Vagina (tissue), 2 donors: ENCODE data around the gene SERPINH1.

Source experiments
- POLR2A ChIP-seq, 2 donors: fragments of 450-650 bp; IDR thresholded peaks; one replicate each; pipeline ENCODE4 v1.6.1; 2017; ENCODE audit warnings: antibody characterized with exemption in 2 of 2, mild to moderate bottlenecking in 2 of 2, moderate library complexity in 2 of 2
- POLR2AphosphoS5 ChIP-seq, 2 donors: sonication (generic); formaldehyde crosslinking; IDR thresholded peaks; one replicate each; pipeline ENCODE4 v1.9.0; 2017; ENCODE audit warnings: antibody characterized with exemption in 2 of 2, mild to moderate bottlenecking in 2 of 2, low read depth in 1 of 2; ENCODE audit not compliant: insufficient read depth in 1 of 2
- TF ChIP-seq, protein P1 (sequence below), 3 experiments: fragments of 450-650 bp in 2 of 3; fragments of 200-600 bp in 1 of 3; sonication (generic) in 1 of 3; IDR thresholded peaks; one replicate each; pipeline ENCODE4 v1.5.1; 2017 to 2019; ENCODE audit warnings: antibody characterized with exemption in 3 of 3, mild to moderate bottlenecking in 2 of 3, moderate library complexity in 2 of 3

DNA sequence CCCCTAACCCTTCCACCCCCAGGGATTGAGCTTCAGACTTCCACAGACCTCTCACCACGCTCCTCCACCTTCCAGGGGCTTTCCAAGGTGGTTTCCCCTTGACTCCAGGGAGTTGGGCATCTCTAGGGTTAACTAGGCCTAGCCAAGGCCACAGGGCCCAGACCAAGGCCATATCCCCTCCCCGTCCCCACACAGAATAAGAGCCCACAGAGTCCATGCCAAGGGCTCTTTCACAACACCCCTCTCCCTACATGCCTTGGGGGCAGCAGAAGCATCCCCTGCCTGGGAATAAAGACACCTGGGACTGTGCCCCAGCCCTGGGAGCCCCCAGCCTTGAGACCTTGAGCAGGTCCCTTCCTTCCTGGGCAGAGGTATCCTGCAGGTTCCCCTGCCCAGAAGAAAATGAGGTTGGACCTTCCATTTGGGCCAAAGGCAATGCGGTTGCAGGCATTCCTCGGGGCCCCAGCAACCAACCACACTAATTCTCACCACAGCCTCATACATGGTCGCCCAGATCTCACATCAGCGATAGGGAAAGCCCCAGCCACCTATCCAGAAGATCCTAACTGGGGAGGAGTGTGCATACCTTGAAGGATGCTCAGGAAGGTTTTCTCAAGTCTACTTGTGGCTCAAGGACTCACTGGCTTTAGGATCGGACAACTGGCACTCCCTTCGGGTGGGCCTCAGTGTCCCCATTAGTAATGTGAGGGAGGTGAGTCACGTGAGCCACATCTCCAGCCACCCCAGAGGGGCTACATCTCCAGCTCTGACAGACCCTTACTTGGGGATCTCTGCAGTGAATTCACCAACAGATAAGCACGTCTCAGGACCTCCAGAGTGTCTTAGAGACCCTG lies 38.0 kb upstream of the SERPINH1 start:
- TF ChIP-seq, protein P1, sequence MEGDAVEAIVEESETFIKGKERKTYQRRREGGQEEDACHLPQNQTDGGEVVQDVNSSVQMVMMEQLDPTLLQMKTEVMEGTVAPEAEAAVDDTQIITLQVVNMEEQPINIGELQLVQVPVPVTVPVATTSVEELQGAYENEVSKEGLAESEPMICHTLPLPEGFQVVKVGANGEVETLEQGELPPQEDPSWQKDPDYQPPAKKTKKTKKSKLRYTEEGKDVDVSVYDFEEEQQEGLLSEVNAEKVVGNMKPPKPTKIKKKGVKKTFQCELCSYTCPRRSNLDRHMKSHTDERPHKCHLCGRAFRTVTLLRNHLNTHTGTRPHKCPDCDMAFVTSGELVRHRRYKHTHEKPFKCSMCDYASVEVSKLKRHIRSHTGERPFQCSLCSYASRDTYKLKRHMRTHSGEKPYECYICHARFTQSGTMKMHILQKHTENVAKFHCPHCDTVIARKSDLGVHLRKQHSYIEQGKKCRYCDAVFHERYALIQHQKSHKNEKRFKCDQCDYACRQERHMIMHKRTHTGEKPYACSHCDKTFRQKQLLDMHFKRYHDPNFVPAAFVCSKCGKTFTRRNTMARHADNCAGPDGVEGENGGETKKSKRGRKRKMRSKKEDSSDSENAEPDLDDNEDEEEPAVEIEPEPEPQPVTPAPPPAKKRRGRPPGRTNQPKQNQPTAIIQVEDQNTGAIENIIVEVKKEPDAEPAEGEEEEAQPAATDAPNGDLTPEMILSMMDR (IDR thresholded peaks at IDR 0.05), result no peak
- TF ChIP-seq POLR2A (IDR thresholded peaks at IDR 0.05) (no peak), POLR2AphosphoS5 (IDR thresholded peaks at IDR 0.05; ENCODE audit: insufficient read depth in 1 of 2, low read depth in 1 of 2) (no peak)
